ENCODE data around the gene ZNF839.
A peak's percentile ranks its signal among the peaks of the same experiment; 100 is the strongest.
"Not testable (repeated sequence)": the region's sequence is repeated elsewhere in the genome, so short reads cannot be mapped to it uniquely, and the experiment has no call there.

ZNF839 gene

GRCh38 chr14:102344084-102344483 lies 24.5 kb downstream of the ZNF839 start:
- DNase-seq, result no peak

GRCh38 chr14:102344485-102344884 lies 24.9 kb downstream of the ZNF839 start:
- no peak for DNase-seq

- no peak for DNase-seq
Measured at GRCh38 chr14:102345232-102345631, 25.7 kb downstream of the ZNF839 start.

GRCh38 chr14:102346645-102347044 lies 27.1 kb downstream of the ZNF839 start:
- no peak for DNase-seq

GRCh38 chr14:102348376-102348775 lies 28.8 kb downstream of the ZNF839 start:
- no peak for DNase-seq

GRCh38 chr14:102351023-102351422 lies 31.5 kb downstream of the ZNF839 start:
- DNase-seq, result no peak

GRCh38 chr14:102351593-102351992 lies 32.0 kb downstream of the ZNF839 start:
- DNase-seq, result not testable (repeated sequence)

GRCh38 chr14:102352213-102352612 lies 32.7 kb downstream of the ZNF839 start:
- no peak for DNase-seq

GRCh38 chr14:102353126-102353619 lies 33.6 kb downstream of the ZNF839 start:
- no peak for DNase-seq

GRCh38 chr14:102356280-102356679 lies 36.7 kb downstream of the ZNF839 start:
- DNase-seq, result no peak

GRCh38 chr14:102359341-102359740 lies 39.8 kb downstream of the ZNF839 start:
- no peak for DNase-seq

- no peak for DNase-seq
Measured at GRCh38 chr14:102360388-102360787, 40.8 kb downstream of the ZNF839 start.

- DNase-seq, result peak; percentile 19
Measured at GRCh38 chr14:102362084-102362483, 42.5 kb downstream of the ZNF839 start.

GRCh38 chr14:102362545-102363181 lies 43.1 kb downstream of the ZNF839 start, which contains the start of the genes CINP and TECPR2:
TSS of gene CINP (minus strand) at chr14:102362890. CDS start at chr14:102362851, 39 bp downstream.
TSS of gene TECPR2 (plus strand) at chr14:102362941. CDS start at chr14:102376722, 13,781 bp downstream.
- DNase-seq, result peak; percentile 95

GRCh38 chr14:102363182-102363943 lies 43.8 kb downstream of the ZNF839 start:
- DNase-seq, result no peak

- no peak for DNase-seq
Measured at GRCh38 chr14:102370305-102370809, 50.8 kb downstream of the ZNF839 start.

GRCh38 chr14:102371361-102371760 lies 51.8 kb downstream of the ZNF839 start:
- DNase-seq, result no peak

- DNase-seq, result no peak
Measured at GRCh38 chr14:102373110-102373509, 53.6 kb downstream of the ZNF839 start.

GRCh38 chr14:102374264-102374663 lies 54.7 kb downstream of the ZNF839 start:
- no peak for DNase-seq

- no peak for DNase-seq
Measured at GRCh38 chr14:102375119-102375518, 55.6 kb downstream of the ZNF839 start.

GRCh38 chr14:102377696-102378095 lies 58.1 kb downstream of the ZNF839 start:
- DNase-seq, result no peak

- no peak for DNase-seq
Measured at GRCh38 chr14:102378830-102379229, 59.3 kb downstream of the ZNF839 start.

- DNase-seq, result no peak
Measured at GRCh38 chr14:102387086-102387485, 67.5 kb downstream of the ZNF839 start.

- no peak for DNase-seq
Measured at GRCh38 chr14:102389246-102389645, 69.7 kb downstream of the ZNF839 start.
